Measurements from ENCODE around the gene KAT6B. TPM values are rescaled to one million over a fixed set of nuclear protein-coding genes. Genes with fewer than 3 reads are reported as not detected.

The KAT6B gene
- total and polyA plus RNA-seq, 2 of the 8 experiments (the other 6 are each of a cell fraction or from before 2014, with no cell fraction given) = 7.3 to 30.8 TPM

- TF ChIP-seq NRF1 (IDR thresholded peaks at IDR 0.05; ENCODE audit: low read depth, low read length) = no peak
- peak; percentile 10 for TF ChIP-seq ASH2L (IDR thresholded peaks at IDR 0.05; ENCODE audit: low read length)
- 0 out of 2 replicates have a peak, but pooled peaks have one; percentile 24 for TF ChIP-seq SP1 (IDR thresholded peaks at IDR 0.05; ENCODE audit: low read depth, low read length)
- TF ChIP-seq GTF2F1 (IDR thresholded peaks at IDR 0.05; ENCODE audit: borderline replicate concordance, low read depth, low read length) = no peak
- TF ChIP-seq SP4 (IDR thresholded peaks at IDR 0.05; ENCODE audit: low read length) = no peak
Measured at GRCh38 chr10:74827045-74827441, 643 bp downstream of the KAT6B start (continued).

All from H1 (cell line).